Stimulated activated memory B cell treated with anti-CD40 and anti-IgM and Interleukin-4, amounts not matched to agents 10 μg/mL and 1 μg/mL and 100 μg/mL, for 72 hours (primary cell): Measurements from ENCODE around the gene FMN1.

Experiments
- ATAC-seq: fragments of 150-1000 bp; cut with Tn5 transposase; 2 replicates; pipeline ENCODE4 v1.10.0; 2021
- H3K27ac Mint-ChIP-seq: one replicate; pipeline ENCODE4 v1.8.0; 2022; ENCODE audit warnings: mild to moderate bottlenecking, mixed read lengths
- H3K27me3 Mint-ChIP-seq: one replicate; pipeline ENCODE4 v1.8.0; 2022; ENCODE audit warnings: mixed read lengths
- H3K36me3 Mint-ChIP-seq: one replicate; pipeline ENCODE4 v1.8.0; 2022; ENCODE audit warnings: mixed read lengths
- H3K4me1 Mint-ChIP-seq: one replicate; pipeline ENCODE4 v1.8.0; 2022; ENCODE audit warnings: mixed read lengths
- H3K4me3 Mint-ChIP-seq: one replicate; pipeline ENCODE4 v1.8.0; 2022; ENCODE audit warnings: mild to moderate bottlenecking, moderate library complexity, mixed read lengths
- H3K9me3 Mint-ChIP-seq: one replicate; pipeline ENCODE4 v1.8.0; 2022; ENCODE audit warnings: mixed read lengths

The FMN1 gene

GRCh38 chr15:32908872-32909271 is 285.6 kb downstream of the FMN1 start:
- peaks cover 47% of the 10 kb centered on the region for H3K4me1 Mint-ChIP-seq
- peak; percentile 10 for ATAC-seq
- no peaks in the 10 kb centered on the region for H3K9me3 Mint-ChIP-seq
- H3K4me3 Mint-ChIP-seq: no peak overlapping the region
- H3K36me3 Mint-ChIP-seq: no peaks in the 10 kb centered on the region
- no peaks in the 10 kb centered on the region for H3K27me3 Mint-ChIP-seq
- H3K27ac Mint-ChIP-seq: peak overlapping the region; percentile 68

- Mint-ChIP-seq H3K36me3 (no peaks in the 10 kb centered on the region), H3K27ac (peak overlapping the region; percentile 68), H3K4me1 (peaks cover 53% of the 10 kb centered on the region), H3K4me3 (peak overlapping the region; percentile 50), H3K9me3 (no peaks in the 10 kb centered on the region), H3K27me3 (no peaks in the 10 kb centered on the region)
- ATAC-seq: peak; percentile 94
Observed at GRCh38 chr15:32908135-32908801, 286.2 kb downstream of the FMN1 start.

- ATAC-seq: no peak
- H3K4me3 Mint-ChIP-seq: no peak overlapping the region
- H3K4me1 Mint-ChIP-seq: peaks cover 54% of the 10 kb centered on the region
- peak overlapping the region; percentile 43 for H3K27ac Mint-ChIP-seq
- no peaks in the 10 kb centered on the region for H3K9me3 Mint-ChIP-seq
- peaks cover 9% of the 10 kb centered on the region for H3K27me3 Mint-ChIP-seq
- no peaks in the 10 kb centered on the region for H3K36me3 Mint-ChIP-seq
Observed at GRCh38 chr15:32905481-32905880, 289.0 kb downstream of the FMN1 start.

DNA sequence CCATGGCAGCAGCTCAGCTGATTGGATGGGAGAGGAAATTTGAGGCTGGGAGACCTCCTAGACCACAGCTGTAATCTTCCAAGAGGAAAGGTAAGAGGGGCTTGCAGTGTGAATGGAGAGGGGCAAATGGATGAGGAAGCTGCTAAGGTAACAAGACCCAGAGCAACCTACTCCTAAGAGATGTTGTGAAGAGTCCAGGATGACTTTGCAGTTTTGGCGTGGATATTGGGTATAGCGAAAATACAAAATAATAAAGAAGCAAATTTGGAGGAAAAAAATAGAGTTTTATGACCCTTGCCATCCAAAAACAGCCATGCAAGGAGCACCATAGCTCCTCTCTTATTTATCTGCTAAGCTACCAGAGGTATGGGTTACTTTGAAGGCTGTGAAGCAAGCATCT is 290.1 kb downstream of the FMN1 start:
- peaks cover 52% of the 10 kb centered on the region for H3K4me1 Mint-ChIP-seq
- H3K27ac Mint-ChIP-seq: peak overlapping the region; percentile 8
- no peak for ATAC-seq
- no peaks in the 10 kb centered on the region for H3K9me3 Mint-ChIP-seq
- no peak overlapping the region for H3K4me3 Mint-ChIP-seq
- no peaks in the 10 kb centered on the region for H3K36me3 Mint-ChIP-seq
- H3K27me3 Mint-ChIP-seq: peaks cover 9% of the 10 kb centered on the region

- no peaks in the 10 kb centered on the region for H3K9me3 Mint-ChIP-seq
- ATAC-seq: no peak
- H3K27ac Mint-ChIP-seq: peak overlapping the region; percentile 8
- H3K4me1 Mint-ChIP-seq: peaks cover 52% of the 10 kb centered on the region
- H3K36me3 Mint-ChIP-seq: no peaks in the 10 kb centered on the region
- H3K4me3 Mint-ChIP-seq: no peak overlapping the region
- H3K27me3 Mint-ChIP-seq: peaks cover 9% of the 10 kb centered on the region
Observed at GRCh38 chr15:32903591-32904290, 290.8 kb downstream of the FMN1 start.

DNA sequence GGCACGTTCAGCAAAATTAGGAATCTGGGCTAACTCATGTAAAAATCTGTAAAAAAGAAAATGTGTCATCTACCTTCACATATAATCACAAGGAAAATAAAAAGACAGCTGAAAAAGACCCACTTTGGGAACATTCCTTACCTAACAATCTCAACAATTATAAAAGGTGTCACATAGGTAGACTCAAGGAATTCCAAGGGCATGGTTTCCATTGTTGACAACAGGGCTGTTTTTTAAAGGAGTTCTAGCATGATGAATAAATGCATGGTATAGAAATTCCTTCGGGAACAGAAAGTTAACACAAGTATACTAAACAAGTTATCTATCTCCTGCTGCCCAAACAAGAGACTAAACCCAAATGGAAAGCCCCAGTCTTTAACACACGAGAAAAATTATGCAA is 292.5 kb downstream of the FMN1 start:
- Mint-ChIP-seq H3K4me3 (no peak overlapping the region), H3K9me3 (no peaks in the 10 kb centered on the region), H3K27me3 (peaks cover 20% of the 10 kb centered on the region), H3K36me3 (no peaks in the 10 kb centered on the region), H3K4me1 (peaks cover 47% of the 10 kb centered on the region), H3K27ac (no peak overlapping the region)
- no peak for ATAC-seq

GRCh38 chr15:32901192-32901591 is 293.3 kb downstream of the FMN1 start:
- Mint-ChIP-seq H3K9me3 (no peaks in the 10 kb centered on the region), H3K36me3 (no peaks in the 10 kb centered on the region), H3K27me3 (peaks cover 20% of the 10 kb centered on the region), H3K4me1 (peaks cover 47% of the 10 kb centered on the region), H3K27ac (no peak overlapping the region), H3K4me3 (no peak overlapping the region)
- ATAC-seq: no peak

- H3K27me3 Mint-ChIP-seq: peaks cover 20% of the 10 kb centered on the region
- H3K9me3 Mint-ChIP-seq: no peaks in the 10 kb centered on the region
- peaks cover 34% of the 10 kb centered on the region for H3K4me1 Mint-ChIP-seq
- ATAC-seq: peak; percentile 89
- H3K4me3 Mint-ChIP-seq: no peak overlapping the region
- H3K27ac Mint-ChIP-seq: no peak overlapping the region
- no peaks in the 10 kb centered on the region for H3K36me3 Mint-ChIP-seq
Observed at GRCh38 chr15:32899126-32899596, 295.4 kb downstream of the FMN1 start.

- no peaks in the 10 kb centered on the region for H3K9me3 Mint-ChIP-seq
- peaks cover 20% of the 10 kb centered on the region for H3K27me3 Mint-ChIP-seq
- H3K4me1 Mint-ChIP-seq: peaks cover 27% of the 10 kb centered on the region
- no peak for ATAC-seq
- H3K4me3 Mint-ChIP-seq: no peak overlapping the region
- no peak overlapping the region for H3K27ac Mint-ChIP-seq
- H3K36me3 Mint-ChIP-seq: no peaks in the 10 kb centered on the region
Observed at GRCh38 chr15:32898414-32898813, 296.1 kb downstream of the FMN1 start.

- Mint-ChIP-seq H3K4me3 (no peak overlapping the region), H3K27ac (no peak overlapping the region), H3K4me1 (peaks cover 8% of the 10 kb centered on the region), H3K9me3 (peaks cover 4% of the 10 kb centered on the region), H3K27me3 (peaks cover 11% of the 10 kb centered on the region), H3K36me3 (no peaks in the 10 kb centered on the region)
- ATAC-seq: no peak
Observed at GRCh38 chr15:32893421-32893820, 301.1 kb downstream of the FMN1 start.

GRCh38 chr15:32889214-32889613 is 305.3 kb downstream of the FMN1 start:
- Mint-ChIP-seq H3K4me3 (no peak overlapping the region), H3K27me3 (no peaks in the 10 kb centered on the region), H3K9me3 (peaks cover 4% of the 10 kb centered on the region), H3K36me3 (no peaks in the 10 kb centered on the region), H3K4me1 (no peaks in the 10 kb centered on the region), H3K27ac (no peak overlapping the region)
- ATAC-seq: no peak

GRCh38 chr15:32888221-32888761 is 306.2 kb downstream of the FMN1 start:
- ATAC-seq: no peak
- no peak overlapping the region for H3K4me3 Mint-ChIP-seq
- H3K36me3 Mint-ChIP-seq: no peaks in the 10 kb centered on the region
- no peaks in the 10 kb centered on the region for H3K27me3 Mint-ChIP-seq
- H3K27ac Mint-ChIP-seq: no peak overlapping the region
- H3K9me3 Mint-ChIP-seq: peaks cover 4% of the 10 kb centered on the region
- H3K4me1 Mint-ChIP-seq: no peaks in the 10 kb centered on the region

- no peak for ATAC-seq
- Mint-ChIP-seq H3K9me3 (peaks cover 4% of the 10 kb centered on the region), H3K4me1 (no peaks in the 10 kb centered on the region), H3K36me3 (no peaks in the 10 kb centered on the region), H3K27ac (no peak overlapping the region), H3K27me3 (no peaks in the 10 kb centered on the region), H3K4me3 (no peak overlapping the region)
Observed at GRCh38 chr15:32887090-32887489, 307.4 kb downstream of the FMN1 start.

GRCh38 chr15:32886459-32886858 is 308.1 kb downstream of the FMN1 start:
- Mint-ChIP-seq H3K4me1 (no peaks in the 10 kb centered on the region), H3K27me3 (no peaks in the 10 kb centered on the region), H3K27ac (no peak overlapping the region), H3K9me3 (peaks cover 4% of the 10 kb centered on the region), H3K36me3 (no peaks in the 10 kb centered on the region), H3K4me3 (no peak overlapping the region)
- ATAC-seq: no peak

DNA sequence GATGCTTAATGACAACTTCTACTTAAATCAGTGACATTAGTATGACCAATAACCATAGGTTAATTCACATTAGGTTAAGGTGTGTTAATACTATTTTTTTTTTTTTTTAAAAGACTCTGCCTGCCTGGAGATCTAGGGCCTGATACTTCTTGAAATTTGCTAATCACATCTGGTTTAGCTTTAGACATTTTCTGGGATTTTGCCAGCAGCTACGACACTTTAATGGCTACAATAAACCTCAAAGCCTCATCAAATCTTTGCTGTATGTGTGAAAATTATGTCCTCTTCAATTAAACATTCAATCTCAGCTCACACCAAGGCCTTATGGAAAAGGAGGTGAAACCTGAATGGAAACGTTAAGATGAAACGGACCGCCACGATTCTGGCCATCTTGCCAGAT is 308.8 kb downstream of the FMN1 start:
- Mint-ChIP-seq H3K27ac (no peak overlapping the region), H3K4me1 (no peaks in the 10 kb centered on the region), H3K36me3 (no peaks in the 10 kb centered on the region), H3K27me3 (no peaks in the 10 kb centered on the region), H3K4me3 (no peak overlapping the region), H3K9me3 (peaks cover 4% of the 10 kb centered on the region)
- ATAC-seq: no peak

DNA sequence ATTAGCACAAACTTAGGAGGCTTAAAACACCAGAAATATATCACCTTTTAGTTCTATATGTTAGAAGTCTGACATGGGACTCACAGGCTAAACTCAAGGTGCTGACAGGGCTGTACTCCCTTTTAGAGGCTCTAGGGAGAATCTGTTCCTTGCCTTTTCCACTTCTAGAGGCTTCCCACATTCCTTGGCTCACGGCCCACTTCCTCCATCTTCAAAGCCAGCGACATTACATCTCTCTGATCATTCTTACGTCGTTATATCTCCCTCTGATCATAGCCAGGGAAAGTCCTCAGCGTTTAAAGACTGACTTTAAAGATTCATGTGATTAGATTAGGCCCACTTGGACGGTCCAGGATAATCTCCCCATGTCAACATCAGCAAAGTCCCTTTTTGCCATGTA is 310.4 kb downstream of the FMN1 start:
- no peak overlapping the region for H3K4me3 Mint-ChIP-seq
- no peaks in the 10 kb centered on the region for H3K36me3 Mint-ChIP-seq
- H3K9me3 Mint-ChIP-seq: no peaks in the 10 kb centered on the region
- H3K27ac Mint-ChIP-seq: no peak overlapping the region
- H3K4me1 Mint-ChIP-seq: no peaks in the 10 kb centered on the region
- no peak for ATAC-seq
- H3K27me3 Mint-ChIP-seq: no peaks in the 10 kb centered on the region
